ENCODE measurements around the gene CTBP2.

GRCh38 chr10:125068406-125068805 is 92.0 kb downstream of the CTBP2 start:
- TF ChIP-seq, protein P1, sequence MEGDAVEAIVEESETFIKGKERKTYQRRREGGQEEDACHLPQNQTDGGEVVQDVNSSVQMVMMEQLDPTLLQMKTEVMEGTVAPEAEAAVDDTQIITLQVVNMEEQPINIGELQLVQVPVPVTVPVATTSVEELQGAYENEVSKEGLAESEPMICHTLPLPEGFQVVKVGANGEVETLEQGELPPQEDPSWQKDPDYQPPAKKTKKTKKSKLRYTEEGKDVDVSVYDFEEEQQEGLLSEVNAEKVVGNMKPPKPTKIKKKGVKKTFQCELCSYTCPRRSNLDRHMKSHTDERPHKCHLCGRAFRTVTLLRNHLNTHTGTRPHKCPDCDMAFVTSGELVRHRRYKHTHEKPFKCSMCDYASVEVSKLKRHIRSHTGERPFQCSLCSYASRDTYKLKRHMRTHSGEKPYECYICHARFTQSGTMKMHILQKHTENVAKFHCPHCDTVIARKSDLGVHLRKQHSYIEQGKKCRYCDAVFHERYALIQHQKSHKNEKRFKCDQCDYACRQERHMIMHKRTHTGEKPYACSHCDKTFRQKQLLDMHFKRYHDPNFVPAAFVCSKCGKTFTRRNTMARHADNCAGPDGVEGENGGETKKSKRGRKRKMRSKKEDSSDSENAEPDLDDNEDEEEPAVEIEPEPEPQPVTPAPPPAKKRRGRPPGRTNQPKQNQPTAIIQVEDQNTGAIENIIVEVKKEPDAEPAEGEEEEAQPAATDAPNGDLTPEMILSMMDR (conservative IDR thresholded peaks at IDR 0.05; ENCODE audit: low read depth, low read length), result no peak
- TF ChIP-seq EZH2 (IDR thresholded peaks at IDR 0.05; ENCODE audit: borderline replicate concordance, low read depth, low read length, poor library complexity, severe bottlenecking), result no peak
